Measurements from ENCODE around the gene ADGRG2. TPM values are rescaled to one million over a fixed set of nuclear protein-coding genes. Genes with fewer than 3 reads are reported as not detected.
A peak's percentile ranks its signal among the peaks of the same experiment; 100 is the strongest.

ADGRG2 gene
- total and polyA plus RNA-seq, 3 donors from 2014 or later, result 5.0 to 17.2 (median 5.8) TPM

DNA sequence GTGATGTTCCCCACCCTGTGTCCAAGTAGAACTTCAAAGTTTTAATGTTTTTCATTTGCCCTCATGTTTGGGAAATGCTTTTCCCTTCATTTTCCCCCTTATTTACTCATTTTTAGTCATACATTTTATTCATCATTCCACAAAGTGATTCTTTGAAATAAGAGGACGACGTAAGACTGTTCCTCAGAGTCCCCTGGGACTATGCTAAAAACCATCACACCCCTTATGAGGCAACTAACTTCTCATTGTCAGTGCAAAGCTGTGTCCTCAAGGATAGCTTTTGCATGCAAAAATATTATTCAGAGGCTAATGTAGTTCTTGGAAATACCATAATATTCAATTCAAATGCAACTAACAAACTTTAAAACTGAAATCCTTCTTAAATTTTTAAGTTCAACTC lies 14.8 kb upstream of the ADGRG2 start:
- Histone ChIP-seq H3K4me1 (no peaks in the 10 kb centered on the region), H3K27ac (no peak overlapping the region), H3K27me3 (no peaks in the 10 kb centered on the region), H3K4me3 (no peak overlapping the region), H3K36me3 (ENCODE audit: low read depth, missing control alignments) (no peaks in the 10 kb centered on the region), H3K9me3 (no peaks in the 10 kb centered on the region)
- WGBS, 2 donors, result 79 to 85% methylated on average over 2 of the region's 2 CpGs
- no peak for TF ChIP-seq POLR2A (IDR thresholded peaks at IDR 0.05)
- TF ChIP-seq, protein P1, sequence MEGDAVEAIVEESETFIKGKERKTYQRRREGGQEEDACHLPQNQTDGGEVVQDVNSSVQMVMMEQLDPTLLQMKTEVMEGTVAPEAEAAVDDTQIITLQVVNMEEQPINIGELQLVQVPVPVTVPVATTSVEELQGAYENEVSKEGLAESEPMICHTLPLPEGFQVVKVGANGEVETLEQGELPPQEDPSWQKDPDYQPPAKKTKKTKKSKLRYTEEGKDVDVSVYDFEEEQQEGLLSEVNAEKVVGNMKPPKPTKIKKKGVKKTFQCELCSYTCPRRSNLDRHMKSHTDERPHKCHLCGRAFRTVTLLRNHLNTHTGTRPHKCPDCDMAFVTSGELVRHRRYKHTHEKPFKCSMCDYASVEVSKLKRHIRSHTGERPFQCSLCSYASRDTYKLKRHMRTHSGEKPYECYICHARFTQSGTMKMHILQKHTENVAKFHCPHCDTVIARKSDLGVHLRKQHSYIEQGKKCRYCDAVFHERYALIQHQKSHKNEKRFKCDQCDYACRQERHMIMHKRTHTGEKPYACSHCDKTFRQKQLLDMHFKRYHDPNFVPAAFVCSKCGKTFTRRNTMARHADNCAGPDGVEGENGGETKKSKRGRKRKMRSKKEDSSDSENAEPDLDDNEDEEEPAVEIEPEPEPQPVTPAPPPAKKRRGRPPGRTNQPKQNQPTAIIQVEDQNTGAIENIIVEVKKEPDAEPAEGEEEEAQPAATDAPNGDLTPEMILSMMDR (IDR thresholded peaks at IDR 0.05), result no peak
- intact Hi-C loops (cut with DNase I; ENCODE audit: low total_unique reads), result no loop called here
- DNase-seq, result no peak

DNA sequence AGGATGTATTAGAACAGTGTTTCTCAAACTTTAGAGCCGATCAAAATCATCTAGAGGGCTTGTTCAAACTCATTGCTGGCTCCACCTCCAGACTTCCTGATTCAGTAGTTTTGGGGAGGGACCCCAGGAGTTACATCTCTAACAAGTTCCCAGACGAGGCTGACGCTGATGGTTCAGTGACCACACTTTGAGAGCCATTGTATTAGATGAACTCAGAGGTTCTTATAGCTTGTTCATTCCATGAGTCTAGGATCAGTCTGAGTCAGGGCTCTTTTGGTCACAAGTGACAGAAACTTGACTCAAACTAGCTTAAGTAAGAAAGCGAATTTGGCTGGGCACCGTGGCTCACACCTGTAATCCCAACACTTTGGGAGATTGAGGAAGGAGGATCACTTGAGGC lies 11.5 kb upstream of the ADGRG2 start:
- Histone ChIP-seq H3K4me1 (no peaks in the 10 kb centered on the region), H3K4me3 (no peak overlapping the region), H3K27ac (no peak overlapping the region), H3K27me3 (no peaks in the 10 kb centered on the region), H3K36me3 (ENCODE audit: low read depth, missing control alignments) (no peaks in the 10 kb centered on the region), H3K9me3 (no peaks in the 10 kb centered on the region)
- TF ChIP-seq, protein P1 (IDR thresholded peaks at IDR 0.05), result no peak
- no peak for TF ChIP-seq POLR2A (IDR thresholded peaks at IDR 0.05)
- intact Hi-C loops (cut with DNase I; ENCODE audit: low total_unique reads), result no loop called here
- no peak for DNase-seq
- 82 to 95% methylated on average over 3 to 5 of the region's 5 CpGs for WGBS, 2 donors

DNA sequence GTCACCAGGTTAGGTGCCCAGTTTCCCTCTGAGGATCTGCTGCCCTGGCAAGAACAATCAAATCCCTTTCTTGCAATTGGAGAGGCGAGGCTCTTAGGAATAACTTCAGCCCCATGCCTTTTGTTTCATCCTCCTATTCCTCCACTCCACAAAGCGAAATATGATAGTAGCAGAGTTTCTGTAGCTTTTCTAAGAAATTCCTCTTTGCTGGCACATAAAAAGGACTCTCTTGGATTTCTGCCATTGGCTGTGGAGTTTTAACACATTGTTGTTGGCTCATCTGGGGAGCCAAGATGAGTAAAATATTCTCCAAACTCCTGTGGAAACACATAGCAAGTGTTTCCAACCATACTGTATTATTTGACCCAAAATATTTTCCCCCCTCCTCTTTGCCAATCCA lies 11.0 kb upstream of the ADGRG2 start:
- Histone ChIP-seq H3K4me1 (no peaks in the 10 kb centered on the region), H3K4me3 (no peak overlapping the region), H3K9me3 (no peaks in the 10 kb centered on the region), H3K27ac (no peak overlapping the region), H3K36me3 (ENCODE audit: low read depth, missing control alignments) (no peaks in the 10 kb centered on the region), H3K27me3 (no peaks in the 10 kb centered on the region)
- 38 to 50% methylated on average over 1 to 2 of the region's 2 CpGs for WGBS, 2 donors
- TF ChIP-seq, protein P1 (IDR thresholded peaks at IDR 0.05), result no peak
- no peak for TF ChIP-seq POLR2A (IDR thresholded peaks at IDR 0.05)
- DNase-seq, result no peak
- intact Hi-C loops (cut with DNase I; ENCODE audit: low total_unique reads), result no loop called here

DNA sequence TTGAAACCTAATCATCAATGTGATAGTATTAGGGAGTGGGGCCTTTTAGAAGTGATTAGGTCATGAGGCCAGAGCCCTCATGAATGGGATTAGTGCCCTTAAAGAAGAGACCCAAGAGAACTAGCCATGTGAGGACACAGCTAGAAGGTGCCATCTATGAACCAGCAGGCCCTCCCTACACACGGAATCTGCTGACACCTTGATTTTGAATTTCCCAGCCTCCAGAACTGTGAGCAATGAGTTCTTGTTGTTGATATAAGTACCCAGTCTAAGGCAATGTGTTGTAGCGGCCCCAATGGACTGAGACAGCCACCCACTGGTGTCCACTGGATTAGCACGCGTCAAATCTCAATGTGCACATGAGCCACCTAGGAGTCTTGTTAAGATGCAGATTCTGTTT lies 8.4 kb upstream of the ADGRG2 start:
- DNase-seq, result no peak
- H3K4me3 ChIP-seq, result no peak overlapping the region
- no peaks in the 10 kb centered on the region for H3K27me3 ChIP-seq
- WGBS, 2 donors, result 93% methylated on average over 4 of the region's 4 CpGs; no CpG with 5 or more reads in 1 of the 2 donors
- TF ChIP-seq POLR2A (IDR thresholded peaks at IDR 0.05), result no peak
- TF ChIP-seq, protein P1 (IDR thresholded peaks at IDR 0.05), result no peak
- intact Hi-C loops (cut with DNase I; ENCODE audit: low total_unique reads), result no loop called here
- H3K27ac ChIP-seq, result no peak overlapping the region
- H3K36me3 ChIP-seq (ENCODE audit: low read depth, missing control alignments), result no peaks in the 10 kb centered on the region
- H3K4me1 ChIP-seq, result no peaks in the 10 kb centered on the region
- H3K9me3 ChIP-seq, result no peaks in the 10 kb centered on the region

DNA sequence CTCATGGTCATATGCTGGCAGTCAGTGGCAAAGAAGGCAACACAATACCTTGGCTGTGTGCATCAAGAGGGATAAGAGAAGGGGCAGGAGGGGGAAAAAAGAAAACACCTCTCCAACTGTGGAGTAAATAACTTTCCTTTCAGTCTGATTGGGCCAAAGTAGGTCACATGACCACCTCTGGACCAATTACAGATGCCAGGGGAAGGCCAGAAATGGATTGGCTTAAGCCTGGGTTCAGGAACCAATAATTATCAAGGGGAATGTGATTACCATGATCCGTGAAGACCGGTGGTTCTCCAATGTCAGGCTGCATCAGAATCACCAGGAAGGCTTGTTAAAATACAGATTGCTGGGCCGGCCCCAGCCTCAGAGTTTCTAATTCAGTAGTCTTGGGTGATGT lies 7.4 kb upstream of the ADGRG2 start:
- Histone ChIP-seq H3K4me1 (no peaks in the 10 kb centered on the region), H3K4me3 (no peak overlapping the region), H3K27me3 (no peaks in the 10 kb centered on the region), H3K36me3 (ENCODE audit: low read depth, missing control alignments) (no peaks in the 10 kb centered on the region), H3K27ac (no peak overlapping the region), H3K9me3 (no peaks in the 10 kb centered on the region)
- intact Hi-C loops (cut with DNase I; ENCODE audit: low total_unique reads), result no loop called here
- WGBS, 2 donors, result 63 to 71% methylated on average over 3 of the region's 3 CpGs
- DNase-seq, result peak; percentile 23
- TF ChIP-seq, protein P1 (IDR thresholded peaks at IDR 0.05), result no peak
- no peak for TF ChIP-seq POLR2A (IDR thresholded peaks at IDR 0.05)

Data from testis (tissue), 3 donors.